Stimulated activated CD4-positive, alpha-beta T cell treated with anti-CD3 and anti-CD28 coated beads, Interleukin-4, amount 100 ng/mL, for 24 hours (primary cell): ENCODE data around the gene EGR1.
"Not testable (repeated sequence)": the region's sequence is repeated elsewhere in the genome, so short reads cannot be mapped to it uniquely, and the experiment has no call there.

Experiments used
- DNase-seq: peaks from one replicate; pipeline ENCODE4 v3.0.0-alpha.2; 2020

EGR1 gene

GRCh38 chr5:138469540-138470321, 4.5 kb downstream of the EGR1 start:
- DNase-seq, result no peak

- no peak for DNase-seq
Measured at GRCh38 chr5:138470322-138471051, 5.2 kb downstream of the EGR1 start.

- no peak for DNase-seq
Measured at GRCh38 chr5:138471052-138471361, 5.7 kb downstream of the EGR1 start.

- no peak for DNase-seq
Measured at GRCh38 chr5:138472353-138472752, 7.1 kb downstream of the EGR1 start.

GRCh38 chr5:138473151-138473550, 7.9 kb downstream of the EGR1 start:
- DNase-seq, result not testable (repeated sequence)

GRCh38 chr5:138476918-138477317, 11.6 kb downstream of the EGR1 start:
- DNase-seq, result no peak

DNA sequence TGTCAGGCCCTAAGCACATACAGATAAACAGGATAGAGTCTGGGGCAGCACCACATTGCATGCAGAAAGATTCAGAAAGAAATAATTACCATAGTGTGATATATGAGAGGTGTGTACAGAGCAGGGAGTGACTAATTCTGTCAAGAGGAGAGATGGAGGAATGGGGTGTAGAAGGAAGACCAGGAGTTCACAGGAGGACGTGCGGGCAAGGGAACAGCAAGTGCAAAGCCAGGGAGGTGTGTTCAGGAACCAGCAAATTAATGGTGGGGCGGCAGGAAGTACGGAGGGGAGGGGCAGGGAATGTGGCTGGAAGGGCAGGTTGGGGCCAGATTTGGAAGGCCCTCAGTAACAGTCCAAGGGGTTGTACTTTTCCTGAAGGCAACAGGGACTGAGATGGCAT, 17.4 kb downstream of the EGR1 start:
- DNase-seq, result no peak

- DNase-seq, result no peak
Measured at GRCh38 chr5:138488481-138488945, 23.2 kb downstream of the EGR1 start.

GRCh38 chr5:138489683-138490061, 24.4 kb downstream of the EGR1 start:
- no peak for DNase-seq

- no peak for DNase-seq
Measured at GRCh38 chr5:138490648-138491283, 25.5 kb downstream of the EGR1 start.

DNA sequence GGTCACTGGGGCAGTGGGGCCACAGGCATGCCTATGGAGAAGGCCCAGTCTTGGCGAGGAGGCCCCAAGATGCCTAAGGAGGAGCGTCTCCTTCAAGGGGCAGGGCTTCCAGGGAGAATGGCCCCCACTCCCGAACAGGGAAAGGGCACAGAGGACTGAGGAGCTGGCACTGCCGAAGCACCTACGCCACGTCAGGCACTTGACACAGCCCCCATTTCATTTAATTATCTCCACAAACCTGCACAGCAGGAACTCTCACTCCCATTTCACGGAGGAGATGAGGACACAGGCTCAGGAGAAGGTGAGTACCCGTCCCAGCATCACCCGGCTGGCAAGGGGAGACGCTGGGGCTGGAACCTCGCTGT, 26.0 kb downstream of the EGR1 start:
- DNase-seq, result no peak

GRCh38 chr5:138491669-138492559, 26.6 kb downstream of the EGR1 start:
- DNase-seq, result peak; percentile 83

GRCh38 chr5:138492560-138493045, 27.3 kb downstream of the EGR1 start:
- no peak for DNase-seq

- no peak for DNase-seq
Measured at GRCh38 chr5:138495351-138495750, 30.1 kb downstream of the EGR1 start.

DNA sequence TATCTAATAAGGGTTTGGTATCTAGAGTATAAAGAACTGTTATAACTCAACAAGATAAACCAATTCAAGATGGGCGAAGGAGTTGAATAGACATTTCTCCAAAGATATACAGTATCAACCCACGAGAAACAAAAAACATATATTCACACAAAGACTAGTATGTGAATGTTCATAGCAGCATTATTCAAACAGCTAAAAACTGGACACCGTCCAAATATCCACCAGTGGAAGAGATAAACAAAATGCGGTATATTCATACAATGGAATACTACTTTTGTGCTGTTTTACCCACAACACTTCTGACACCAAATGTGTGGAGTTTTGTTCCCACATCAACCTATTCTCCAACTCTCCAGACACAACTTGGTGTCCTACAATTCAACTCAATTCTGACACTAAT, 33.1 kb downstream of the EGR1 start:
- no peak for DNase-seq

- DNase-seq, result no peak
Measured at GRCh38 chr5:138502121-138502520, 36.8 kb downstream of the EGR1 start.

DNA sequence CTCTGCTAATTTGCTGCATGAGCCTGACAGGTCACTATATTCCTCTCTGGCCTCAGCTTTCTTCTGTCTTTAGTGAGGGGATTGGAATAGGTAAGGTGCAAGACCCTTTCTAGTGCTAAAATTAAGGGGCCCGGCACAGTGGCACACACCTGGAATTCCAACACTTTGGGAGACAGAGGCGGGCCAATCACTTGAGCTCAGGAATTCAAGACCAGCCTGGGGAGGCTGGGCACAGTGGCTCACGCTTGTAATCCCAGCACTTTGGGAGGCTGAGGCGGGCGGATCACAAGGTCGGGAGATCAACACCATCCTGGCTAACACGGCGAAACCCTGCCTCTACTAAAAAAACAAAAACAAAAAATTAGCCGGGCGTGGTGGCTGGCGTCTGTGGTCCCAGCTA, 37.2 kb downstream of the EGR1 start:
- no peak for DNase-seq

DNA sequence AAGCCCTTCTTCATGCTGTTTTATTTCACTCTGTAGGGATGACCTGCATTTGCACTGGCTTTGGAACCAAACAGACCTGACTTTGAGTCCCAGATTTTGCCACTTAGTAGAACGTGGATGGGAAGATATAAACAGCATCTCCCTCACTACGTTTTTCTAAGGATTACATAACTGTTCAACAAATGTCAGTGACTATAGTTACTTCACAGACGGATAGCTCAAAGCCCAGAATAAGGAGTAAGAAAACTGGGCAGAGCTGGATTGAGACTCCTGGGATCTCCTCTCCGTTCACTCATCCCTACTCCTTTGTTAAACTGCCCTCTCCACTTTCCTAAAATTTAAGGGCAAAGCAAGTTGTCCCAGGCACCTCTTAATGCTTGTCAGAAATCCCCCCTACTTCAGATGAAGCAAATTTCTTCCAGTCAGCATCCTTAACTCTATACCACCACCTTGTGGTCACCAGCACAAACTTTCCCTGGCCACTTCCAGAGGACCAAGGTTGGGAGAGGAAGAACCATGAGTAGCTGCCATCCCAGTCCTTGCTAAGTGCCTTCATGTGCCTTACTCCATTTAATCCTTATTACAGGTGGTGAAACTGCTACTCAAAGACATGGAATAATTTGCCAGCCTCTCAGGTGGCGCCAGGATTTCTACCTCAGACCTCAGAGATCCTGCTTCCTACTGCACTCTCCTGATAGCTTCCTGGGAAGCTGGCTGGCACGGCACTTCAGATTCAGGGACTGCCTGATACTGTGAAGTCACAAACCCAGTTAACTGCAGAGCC, 38.4 kb downstream of the EGR1 start:
- peak; percentile 26 for DNase-seq

DNA sequence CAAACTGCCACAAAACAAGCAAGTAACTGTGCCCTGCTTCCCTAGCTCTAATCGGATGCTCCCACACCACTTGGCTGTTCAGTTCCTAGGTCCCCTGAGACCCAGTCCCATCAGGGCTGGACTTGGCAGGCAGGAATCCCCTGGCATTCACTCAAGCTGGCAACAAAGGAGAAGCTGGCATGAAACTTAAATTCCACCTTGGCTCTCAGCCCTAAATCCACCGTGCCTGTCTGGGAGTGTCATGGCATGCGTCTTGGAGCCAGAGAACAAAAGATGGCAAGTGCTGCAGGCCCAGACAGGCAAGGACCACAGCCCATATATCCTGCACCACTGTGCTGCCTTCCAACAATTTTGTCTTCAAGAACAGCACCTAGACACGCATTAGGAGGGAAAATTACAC, 39.5 kb downstream of the EGR1 start:
- DNase-seq, result no peak

DNA sequence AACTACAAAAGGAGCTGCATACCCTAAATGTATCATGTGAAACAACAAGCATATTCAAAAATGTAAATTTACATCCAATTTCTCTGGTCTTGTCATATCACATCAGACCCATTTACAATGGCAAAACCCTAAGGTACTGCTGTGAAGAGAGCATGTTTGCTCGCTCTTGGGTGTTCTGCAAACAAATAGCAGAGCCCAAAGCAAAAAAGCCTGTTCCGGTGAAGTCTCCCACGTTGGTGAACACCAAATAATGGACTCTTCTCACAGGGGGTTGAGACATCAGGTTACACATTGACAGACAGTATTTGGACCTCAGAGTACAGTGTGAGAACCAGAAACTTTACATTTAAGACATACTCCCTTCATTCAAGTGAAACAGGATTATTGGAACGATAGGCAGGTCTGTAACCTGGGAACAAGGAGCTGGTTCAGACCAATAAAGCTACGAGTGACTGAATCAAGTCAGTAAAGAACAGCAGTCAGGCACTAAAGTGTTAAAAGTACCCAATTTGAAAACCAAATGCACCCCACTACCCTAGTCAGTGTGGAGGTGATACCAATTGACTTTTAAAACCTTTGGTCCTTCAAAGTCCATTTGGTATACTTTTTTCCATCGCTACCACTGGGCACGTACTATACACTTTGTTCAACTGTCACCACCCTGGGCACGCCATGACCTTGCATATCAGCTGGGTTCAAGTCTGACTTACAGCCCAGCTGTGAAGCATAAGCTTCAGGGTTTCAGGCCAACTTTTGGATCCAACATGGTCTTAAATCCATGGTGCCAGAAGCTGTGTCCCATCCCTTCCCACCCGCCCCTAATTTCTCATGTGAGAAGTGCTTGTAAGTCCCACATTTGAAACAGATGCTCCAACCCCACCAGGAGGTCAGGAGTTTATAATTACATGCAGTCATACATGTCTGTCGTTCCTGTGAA, 41.4 kb downstream of the EGR1 start:
- DNase-seq, result no peak

GRCh38 chr5:138507485-138507884, 42.2 kb downstream of the EGR1 start:
- DNase-seq, result not testable (repeated sequence)
